Smooth muscle cell (in vitro differentiated cells): ENCODE data around the gene ELOVL2. TPM values are rescaled to one million over a fixed set of nuclear protein-coding genes. Genes with fewer than 3 reads are reported as not detected.

Source experiments
- DNase-seq: peaks from one replicate; lab custom pipeline; 2025; ENCODE audit not compliant: unreplicated experiment; lab: John Stamatoyannopoulos, UW
- H2AFZ ChIP-seq: fragments of 200-600 bp; sonication (generic); 2 replicates; pipeline ENCODE4 v1.6.0; 2016; ENCODE audit warnings: antibody characterized with exemption, low read depth, mild to moderate bottlenecking
- H3F3A ChIP-seq: fragments of 200-600 bp; sonication (generic); 2 replicates; pipeline ENCODE4 v1.6.0; 2017; ENCODE audit warnings: antibody characterized with exemption, low read depth
- H3K27ac ChIP-seq: fragments of 200-600 bp; sonication (generic); 2 replicates; pipeline ENCODE4 v1.5.1; 2016; ENCODE audit warnings: low read depth, mild to moderate bottlenecking
- H3K27me3 ChIP-seq: fragments of 200-600 bp; sonication (generic); 2 replicates; pipeline ENCODE4 v1.6.1; 2016; ENCODE audit warnings: low read depth, mild to moderate bottlenecking
- H3K36me3 ChIP-seq: fragments of 200-600 bp; sonication (generic); 2 replicates; pipeline ENCODE4 v1.5.1; 2016; ENCODE audit warnings: low read depth
- H3K4me1 ChIP-seq: fragments of 200-600 bp; sonication (generic); 2 replicates; pipeline ENCODE4 v1.5.1; 2016; ENCODE audit warnings: low read depth
- H3K4me2 ChIP-seq: fragments of 200-600 bp; sonication (generic); 2 replicates; pipeline ENCODE4 v1.6.0; 2016; ENCODE audit warnings: mild to moderate bottlenecking
- H3K4me3 ChIP-seq: fragments of 200-600 bp; sonication (generic); 2 replicates; pipeline ENCODE4 v1.5.1; 2016; ENCODE audit warnings: mild to moderate bottlenecking
- H3K79me2 ChIP-seq: fragments of 200-600 bp; sonication (generic); 2 replicates; pipeline ENCODE4 v1.6.0; 2016; ENCODE audit warnings: low read depth, mild to moderate bottlenecking
- H3K9ac ChIP-seq: fragments of 200-600 bp; sonication (generic); 2 replicates; pipeline ENCODE4 v1.6.0; 2016; ENCODE audit warnings: low read depth
- H3K9me3 ChIP-seq: fragments of 200-600 bp; sonication (generic); replicated peaks from 2 replicates; pipeline ENCODE4 v1.5.1; 2016; ENCODE audit warnings: low read depth
- H4K20me1 ChIP-seq: fragments of 200-600 bp; sonication (generic); 2 replicates; pipeline ENCODE4 v1.6.0; 2016; ENCODE audit warnings: low read depth
- CTCF ChIP-seq: fragments of 200-600 bp; sonication (generic); IDR thresholded peaks from 2 replicates; pipeline ENCODE4 v1.5.1; 2017; ENCODE audit warnings: borderline replicate concordance, mild to moderate bottlenecking, antibody characterized with exemption; ENCODE audit not compliant: insufficient read depth, poor library complexity, severe bottlenecking
- WGBS: methylation state at CpG from one replicate; pipeline ENCODE4 v1.1.7; 2016; ENCODE audit warnings: low lambda C conversion rate; 5-methylcytosine and 5-hydroxymethylcytosine counted together
- polyA plus RNA-seq: library from polyadenylated mRNA; unstranded; fragments of >200 nt; fragmentation: Nextera tagmentation; extraction: Ambion mirVana; gene quantifications from 2 replicates; pipeline ENCODE4 v1.2.1, GENCODE V29; 2016
- total RNA-seq: library from RNA; depleted of rRNA; stranded (reverse); fragments of >200 nt; gene quantifications from 2 replicates; pipeline ENCODE4 v1.2.3, GENCODE V29; 2014

The ELOVL2 gene
- total and polyA plus RNA-seq, 2 experiments from 2014 or later, result 15.9 to 28.9 TPM

GRCh38 chr6:11021714-11022113, 22.4 kb downstream of the ELOVL2 start:
- peaks cover 5% of the 10 kb centered on the region for H3K79me2 ChIP-seq
- WGBS, result 82% methylated on average over 7 of the region's 7 CpGs
- H3K4me3 ChIP-seq, result no peak overlapping the region
- DNase-seq, result no peak
- H3K27ac ChIP-seq, result no peak overlapping the region
- no peaks in the 10 kb centered on the region for H3K9me3 ChIP-seq
- no peaks in the 10 kb centered on the region for H3F3A ChIP-seq
- H3K9ac ChIP-seq, result no peak overlapping the region
- no peak overlapping the region for H2AFZ ChIP-seq
- H3K36me3 ChIP-seq, result no peaks in the 10 kb centered on the region
- no peaks in the 10 kb centered on the region for H4K20me1 ChIP-seq
- no peak overlapping the region for H3K4me2 ChIP-seq
- peaks cover 17% of the 10 kb centered on the region for H3K4me1 ChIP-seq
- H3K27me3 ChIP-seq, result no peaks in the 10 kb centered on the region
- no peak for TF ChIP-seq CTCF

GRCh38 chr6:11021003-11021402, 23.1 kb downstream of the ELOVL2 start:
- TF ChIP-seq CTCF, result no peak
- Histone ChIP-seq H3K79me2 (peaks cover 10% of the 10 kb centered on the region), H3K27ac (no peak overlapping the region), H3K4me2 (no peak overlapping the region), H3K4me1 (peaks cover 12% of the 10 kb centered on the region), H3K4me3 (no peak overlapping the region), H2AFZ (no peak overlapping the region), H4K20me1 (no peaks in the 10 kb centered on the region), H3K9me3 (no peaks in the 10 kb centered on the region), H3K27me3 (no peaks in the 10 kb centered on the region), H3K9ac (no peak overlapping the region), H3K36me3 (no peaks in the 10 kb centered on the region), H3F3A (no peaks in the 10 kb centered on the region)
- DNase-seq, result no peak
- WGBS, result 89% methylated on average over 2 of the region's 2 CpGs

- H3K4me1 ChIP-seq, result peaks cover 9% of the 10 kb centered on the region
Measured at GRCh38 chr6:11018225-11018624, 25.9 kb downstream of the ELOVL2 start.

More at GRCh38 chr6:11018225-11018624, 25.9 kb downstream of the ELOVL2 start:
- TF ChIP-seq CTCF, result no peak
- WGBS, result 92% methylated on average over 2 of the region's 2 CpGs
- H3K4me2 ChIP-seq, result no peak overlapping the region
- H3F3A ChIP-seq, result no peaks in the 10 kb centered on the region
- no peak overlapping the region for H3K27ac ChIP-seq
- no peak overlapping the region for H2AFZ ChIP-seq
- H4K20me1 ChIP-seq, result no peaks in the 10 kb centered on the region
- H3K9me3 ChIP-seq, result no peaks in the 10 kb centered on the region
- H3K4me3 ChIP-seq, result no peak overlapping the region
- H3K9ac ChIP-seq, result no peak overlapping the region
- no peak for DNase-seq
- H3K79me2 ChIP-seq, result peaks cover 10% of the 10 kb centered on the region
- H3K27me3 ChIP-seq, result no peaks in the 10 kb centered on the region
- H3K36me3 ChIP-seq, result no peaks in the 10 kb centered on the region
